RWPE1 (cell line): Measurements from ENCODE around the gene KIAA1143.

Experiments used
- CTCF ChIA-PET: fragments of 350-600 bp; sonication (Branson Sonifier 250); formaldehyde crosslinking; extraction: SDS; loops from one replicate; lab custom pipeline; 2021; lab: Yijun Ruan, JAX
- POLR2A ChIA-PET: fragments of 400-600 bp; formaldehyde crosslinking; extraction: SDS; loops from one replicate; lab custom pipeline; 2020; ENCODE audit warnings: antibody characterized with exemption; ENCODE audit not compliant: low non-redundant PET; lab: Yijun Ruan, JAX
- DNase-seq: peaks from one replicate; pipeline ENCODE4 v3.0.0; 2012; ENCODE audit warnings: low spot score
- H3K27ac ChIP-seq: fragments of 450-650 bp; 2 replicates; pipeline ENCODE4 v1.5.1; 2017
- TF ChIP-seq, protein P1 (sequence below): fragments of 450-650 bp; conservative IDR thresholded peaks from 2 replicates; pipeline ENCODE4 v1.5.1; 2017; ENCODE audit warnings: low read depth, mild to moderate bottlenecking

Gene KIAA1143

DNA sequence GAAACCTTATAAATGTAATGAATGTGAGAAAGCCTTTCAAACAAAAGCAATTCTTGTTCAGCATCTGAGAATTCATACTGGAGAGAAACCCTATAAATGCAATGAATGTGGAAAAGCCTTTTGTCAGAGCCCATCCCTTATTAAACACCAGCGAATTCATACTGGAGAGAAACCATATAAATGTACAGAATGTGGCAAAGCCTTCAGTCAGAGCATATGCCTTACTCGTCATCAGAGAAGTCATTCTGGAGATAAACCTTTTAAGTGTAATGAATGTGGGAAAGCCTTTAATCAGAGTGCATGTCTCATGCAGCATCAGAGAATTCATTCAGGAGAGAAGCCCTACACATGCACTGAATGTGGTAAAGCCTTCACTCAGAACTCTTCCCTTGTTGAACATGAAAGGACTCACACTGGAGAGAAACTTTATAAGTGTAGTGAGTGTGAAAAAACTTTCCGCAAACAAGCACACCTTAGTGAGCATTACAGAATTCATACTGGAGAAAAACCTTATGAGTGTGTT lies 26.7 kb downstream of the KIAA1143 start:
- ChIA-PET POLR2A (no interaction called here), CTCF (no interaction called here)
- H3K27ac ChIP-seq: no peak overlapping the region
- TF ChIP-seq, protein P1, sequence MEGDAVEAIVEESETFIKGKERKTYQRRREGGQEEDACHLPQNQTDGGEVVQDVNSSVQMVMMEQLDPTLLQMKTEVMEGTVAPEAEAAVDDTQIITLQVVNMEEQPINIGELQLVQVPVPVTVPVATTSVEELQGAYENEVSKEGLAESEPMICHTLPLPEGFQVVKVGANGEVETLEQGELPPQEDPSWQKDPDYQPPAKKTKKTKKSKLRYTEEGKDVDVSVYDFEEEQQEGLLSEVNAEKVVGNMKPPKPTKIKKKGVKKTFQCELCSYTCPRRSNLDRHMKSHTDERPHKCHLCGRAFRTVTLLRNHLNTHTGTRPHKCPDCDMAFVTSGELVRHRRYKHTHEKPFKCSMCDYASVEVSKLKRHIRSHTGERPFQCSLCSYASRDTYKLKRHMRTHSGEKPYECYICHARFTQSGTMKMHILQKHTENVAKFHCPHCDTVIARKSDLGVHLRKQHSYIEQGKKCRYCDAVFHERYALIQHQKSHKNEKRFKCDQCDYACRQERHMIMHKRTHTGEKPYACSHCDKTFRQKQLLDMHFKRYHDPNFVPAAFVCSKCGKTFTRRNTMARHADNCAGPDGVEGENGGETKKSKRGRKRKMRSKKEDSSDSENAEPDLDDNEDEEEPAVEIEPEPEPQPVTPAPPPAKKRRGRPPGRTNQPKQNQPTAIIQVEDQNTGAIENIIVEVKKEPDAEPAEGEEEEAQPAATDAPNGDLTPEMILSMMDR: no peak
- no peak for DNase-seq

DNA sequence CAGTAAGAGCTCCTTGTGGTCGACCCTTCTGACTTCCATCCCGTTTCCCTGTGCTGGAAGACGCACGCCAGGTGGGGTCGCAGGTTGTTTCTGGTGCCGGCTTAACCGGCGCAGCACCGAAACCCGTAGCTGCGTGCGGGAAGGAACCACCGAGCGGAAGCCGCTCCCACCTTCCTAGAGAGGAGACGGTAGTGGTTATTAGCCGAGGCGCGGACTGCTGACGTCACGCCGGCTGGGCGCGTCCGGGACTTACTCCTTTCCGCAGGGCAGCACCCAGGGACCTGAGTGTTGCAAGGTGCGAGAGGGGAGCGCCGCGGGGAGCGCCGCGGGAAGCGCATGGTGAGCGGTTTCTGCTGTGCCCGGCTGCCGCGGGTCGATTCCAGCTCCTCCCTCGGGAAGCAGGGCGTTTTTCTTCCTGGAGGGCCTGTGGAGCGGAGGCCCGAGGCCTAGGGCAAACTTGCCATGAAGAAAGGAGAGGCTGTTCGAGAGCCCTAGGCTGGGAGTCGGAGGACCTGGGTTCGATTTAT lies 32.0 kb downstream of the KIAA1143 start, which contains the start of gene ZNF501:
TSS of gene ZNF501 (plus strand) at position 252 of the 527 bp plus-strand sequence. CDS start 4,787 bp downstream, outside the sequence.
- TF ChIP-seq, protein P1: no peak
- CTCF ChIA-PET: no interaction called here
- H3K27ac ChIP-seq: peak within 1 kb of the TSS; percentile 68
- POLR2A ChIA-PET: no interaction called here
- peak; percentile 84 for DNase-seq

DNA sequence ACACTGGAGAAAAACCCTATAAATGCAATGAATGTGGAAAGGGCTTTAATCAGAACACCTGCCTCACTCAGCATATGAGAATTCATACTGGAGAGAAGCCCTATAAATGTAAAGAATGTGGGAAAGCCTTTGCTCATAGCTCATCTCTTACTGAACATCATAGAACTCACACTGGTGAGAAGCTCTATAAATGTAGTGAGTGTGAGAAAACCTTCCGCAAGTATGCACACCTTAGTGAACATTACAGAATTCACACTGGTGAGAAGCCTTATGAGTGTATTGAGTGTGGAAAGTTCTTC lies 39.4 kb downstream of the KIAA1143 start:
- TF ChIP-seq, protein P1: no peak
- no peak overlapping the region for H3K27ac ChIP-seq
- ChIA-PET CTCF (interaction anchor here (0.8 kb wide), 1 partner anchor 44 kb away, joined by 5 read pairs; no protein-coding TSS in a partner anchor), POLR2A (no interaction called here)
- DNase-seq: no peak

DNA sequence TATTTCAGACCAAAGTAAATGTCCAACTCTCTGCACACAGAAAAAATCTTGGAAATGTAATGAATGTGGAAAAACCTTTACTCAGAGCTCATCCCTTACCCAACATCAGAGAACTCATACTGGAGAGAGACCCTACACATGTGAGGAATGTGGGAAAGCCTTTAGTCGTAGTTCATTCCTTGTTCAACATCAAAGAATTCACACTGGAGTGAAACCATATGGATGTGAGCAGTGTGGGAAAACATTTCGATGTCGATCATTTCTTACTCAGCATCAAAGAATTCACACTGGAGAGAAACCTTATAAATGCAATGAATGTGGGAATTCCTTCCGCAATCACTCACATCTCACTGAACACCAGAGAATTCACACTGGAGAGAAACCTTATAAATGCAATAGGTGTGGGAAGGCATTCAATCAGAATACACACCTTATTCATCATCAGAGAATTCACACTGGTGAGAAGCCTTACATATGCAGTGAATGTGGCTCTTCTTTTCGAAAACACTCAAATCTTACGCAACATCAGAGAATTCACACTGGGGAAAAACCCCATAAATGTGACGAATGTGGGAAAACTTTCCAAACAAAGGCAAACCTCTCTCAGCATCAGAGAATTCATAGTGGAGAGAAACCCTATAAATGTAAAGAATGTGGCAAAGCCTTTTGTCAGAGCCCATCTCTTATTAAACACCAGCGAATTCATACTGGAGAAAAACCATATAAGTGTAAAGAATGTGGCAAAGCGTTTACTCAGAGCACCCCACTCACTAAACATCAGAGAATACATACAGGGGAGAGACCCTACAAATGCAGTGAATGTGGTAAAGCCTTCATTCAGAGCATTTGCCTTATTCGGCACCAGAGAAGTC lies 40.0 kb downstream of the KIAA1143 start:
- CTCF ChIA-PET: interaction anchor here (0.8 kb wide), 1 partner anchor 43 kb away, joined by 5 read pairs; no protein-coding TSS in a partner anchor

DNA sequence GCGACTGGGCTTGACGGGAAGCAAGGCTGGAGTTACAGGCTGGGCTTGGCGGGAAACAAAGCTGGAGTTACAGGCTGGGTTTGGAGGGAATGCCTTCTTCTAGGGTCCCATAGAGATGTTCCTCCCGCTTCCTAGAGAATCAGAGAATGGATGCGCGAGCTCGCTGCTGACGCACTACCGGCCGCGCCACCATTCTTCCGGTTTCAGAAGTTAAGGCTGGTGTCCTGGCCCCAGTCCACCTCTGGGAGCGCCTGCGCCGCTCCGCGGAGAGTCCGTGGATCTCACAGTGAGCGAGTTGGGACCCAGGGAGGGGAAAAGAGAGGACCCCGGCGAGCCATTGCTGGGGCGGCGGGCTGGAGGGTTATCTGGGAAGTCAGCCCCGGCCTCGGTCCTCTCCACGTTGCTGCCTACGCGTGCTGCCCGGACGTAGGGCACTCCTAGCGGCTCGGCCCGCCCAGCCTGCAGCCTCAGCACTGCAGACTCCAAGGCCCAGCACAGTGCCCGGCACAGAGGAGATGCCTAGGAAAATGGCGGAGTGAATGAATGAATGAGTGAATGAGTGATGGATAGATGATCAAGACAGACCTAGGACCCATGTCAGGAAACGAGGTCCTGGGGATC lies 48.9 kb downstream of the KIAA1143 start, which contains the start of gene ZNF502:
TSS of gene ZNF502 (plus strand) at position 206 of the 621 bp plus-strand sequence. CDS start 7,602 bp downstream, outside the sequence.
- peak; percentile 61 for DNase-seq
- ChIA-PET POLR2A (no interaction called here), CTCF (no interaction called here)
- TF ChIP-seq, protein P1: 0 out of 2 replicates have a peak, but pooled peaks have one; percentile 19
- peak within 1 kb of the TSS; percentile 66 for H3K27ac ChIP-seq

More for the DNA sequence above, 40.0 kb downstream of the KIAA1143 start:
- DNase-seq: no peak
- no peak overlapping the region for H3K27ac ChIP-seq
- POLR2A ChIA-PET: no interaction called here
- TF ChIP-seq, protein P1: no peak
